ENCODE measurements around the gene ZNF277.

DNA sequence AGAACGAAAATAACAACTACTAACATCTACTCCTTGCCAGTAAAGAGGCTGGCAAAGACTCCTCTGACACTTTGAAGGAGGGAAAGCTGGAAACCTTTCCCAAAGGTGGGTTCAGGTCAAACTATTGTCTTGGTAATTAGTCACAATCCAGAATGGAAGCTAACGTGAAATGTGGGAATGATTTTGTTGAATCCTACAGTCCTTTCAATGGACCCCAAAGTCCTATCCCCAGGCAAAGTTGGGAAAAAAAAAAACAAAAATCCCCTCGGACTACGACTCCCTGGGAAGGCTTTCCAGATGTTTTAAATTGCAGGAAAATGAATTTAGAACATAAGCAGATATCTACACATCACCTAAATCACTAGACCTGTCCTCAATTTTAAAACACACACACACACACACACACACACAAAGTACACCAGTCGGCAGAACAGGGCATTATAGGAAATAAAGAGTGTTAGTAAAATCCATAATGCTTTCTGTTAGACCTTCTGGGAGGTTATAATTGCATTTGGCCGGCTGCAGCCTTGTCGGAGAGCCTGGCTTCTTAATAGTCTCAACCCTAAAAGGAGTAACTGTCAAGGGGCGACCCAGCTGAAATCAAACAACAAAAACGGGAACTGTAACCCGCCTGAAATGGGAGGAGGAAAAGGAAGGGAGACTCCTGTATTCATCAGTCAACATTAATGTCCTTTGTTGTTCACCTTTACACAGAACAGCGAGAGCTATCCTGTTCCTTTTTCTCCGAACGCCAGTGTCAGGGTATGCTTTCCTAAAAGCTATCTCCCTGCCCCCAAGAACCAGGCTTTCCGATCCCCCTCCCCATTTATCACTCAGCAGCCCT is 1.8 kb upstream of the ZNF277 start:
- no peak for TF ChIP-seq CTCF (IDR thresholded peaks at IDR 0.05; ENCODE audit: extremely low read depth in 1 of 2, insufficient read depth in 1 of 2, low read depth in 1 of 2, low read length in 2 of 2)
- peak; percentile 7 for TF ChIP-seq POLR2A (IDR thresholded peaks at IDR 0.05; ENCODE audit: low read depth, low read length)
- TF ChIP-seq POLR2AphosphoS5 (IDR thresholded peaks at IDR 0.05; ENCODE audit: insufficient read depth, low read depth, low read length): no peak

Data from endothelial cell of umbilical vein (primary cell).